HK-2 (cell line): ENCODE data around the gene FJX1.
"Not testable (repeated sequence)": the region's sequence is repeated elsewhere in the genome, so short reads cannot be mapped to it uniquely, and the experiment has no call there.

Experiments used
- DNase-seq: peaks from one replicate; pipeline ENCODE4 v3.0.0-alpha.2; 2018; ENCODE audit not compliant: unreplicated experiment

FJX1 gene

GRCh38 chr11:35668350-35668749, 50.1 kb downstream of the FJX1 start:
- not testable (repeated sequence) for DNase-seq
